ENCODE results near the gene PTPRN2. TPM values are rescaled to one million over a fixed set of nuclear protein-coding genes. Genes with fewer than 3 reads are reported as not detected.
"Not testable (repeated sequence)": the region's sequence is repeated elsewhere in the genome, so short reads cannot be mapped to it uniquely, and the experiment has no call there.

The PTPRN2 gene
- polyA plus RNA-seq, 3 donors = 6.8 to 7.9 (median 7.2) TPM

DNA sequence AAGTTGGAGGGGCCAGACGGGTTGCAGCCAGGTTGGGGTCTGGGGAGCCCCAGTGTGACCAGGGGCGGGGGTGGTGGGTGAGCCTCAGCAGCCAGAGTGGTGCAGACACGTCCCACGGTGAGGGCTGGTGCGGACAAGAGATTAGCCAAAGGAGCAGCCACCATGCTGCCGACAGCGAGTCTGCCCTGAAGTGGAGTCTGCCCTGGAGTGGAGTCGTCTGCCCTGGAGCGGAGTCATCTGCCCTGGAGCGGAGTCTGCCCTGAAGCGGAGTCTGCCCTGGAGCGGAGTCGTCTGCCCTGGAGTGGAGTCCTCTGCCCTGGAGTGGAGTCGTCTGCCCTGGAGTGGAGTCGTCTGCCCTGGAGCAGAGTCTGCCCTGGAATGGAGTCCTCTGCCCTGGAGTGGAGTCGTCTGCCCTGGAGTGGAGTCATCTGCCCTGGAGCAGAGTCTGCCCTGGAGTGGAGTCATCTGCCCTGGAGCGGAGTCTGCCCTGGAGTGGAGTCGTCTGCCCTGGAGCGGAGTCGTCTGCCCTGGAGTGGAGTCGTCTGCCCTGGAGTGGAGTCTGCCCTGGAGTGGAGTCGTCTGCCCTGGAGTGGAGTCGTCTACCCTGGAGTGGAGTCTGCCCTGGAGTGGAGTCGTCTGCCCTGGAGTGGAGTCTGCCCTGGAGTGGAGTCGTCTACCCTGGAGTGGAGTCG is 64.3 kb downstream of the PTPRN2 start:
- not testable (repeated sequence) for DNase-seq (ENCODE audit: low read depth in 3 of 3, low spot score in 2 of 3)

DNA sequence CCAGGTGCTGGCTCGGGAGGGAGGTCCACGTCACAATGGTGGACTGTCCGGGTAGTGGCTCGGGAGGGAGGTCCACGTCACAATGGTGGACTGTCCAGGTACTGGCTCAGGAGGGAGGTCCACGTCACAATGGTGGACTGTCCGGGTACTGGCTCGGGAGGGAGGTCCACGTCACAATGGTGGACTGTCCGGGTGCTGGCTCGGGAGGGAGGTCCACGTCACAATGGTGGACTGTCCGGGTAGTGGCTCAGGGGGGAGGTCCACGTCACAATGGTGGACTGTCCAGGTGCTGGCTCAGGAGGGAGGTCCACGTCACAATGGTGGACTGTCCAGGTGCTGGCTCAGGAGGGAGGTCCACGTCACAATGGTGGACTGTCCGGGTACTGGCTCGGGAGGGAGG is 65.8 kb downstream of the PTPRN2 start:
- not testable (repeated sequence) for DNase-seq (ENCODE audit: low read depth in 3 of 3, low spot score in 2 of 3)

DNA sequence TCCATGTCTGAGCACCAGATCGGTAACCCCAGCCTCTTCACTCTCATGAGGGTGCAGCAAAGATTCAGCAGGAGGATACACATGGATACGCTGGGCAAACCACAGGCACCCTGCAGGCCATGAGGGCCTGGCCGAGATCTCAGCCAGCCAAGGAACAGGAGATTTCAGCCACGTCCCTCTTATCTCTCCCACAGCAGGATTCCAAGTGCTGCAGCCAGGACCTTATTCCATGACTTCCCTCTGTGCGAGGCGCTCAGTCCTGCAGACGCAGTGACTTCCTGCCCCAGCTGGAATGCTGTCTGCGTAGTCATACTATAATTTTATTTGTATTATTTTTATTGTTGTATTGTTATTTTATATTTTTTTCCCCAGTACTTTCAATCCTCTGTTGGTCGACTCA is 66.8 kb downstream of the PTPRN2 start:
- DNase-seq (ENCODE audit: low read depth in 3 of 3, low spot score in 2 of 3) = no peak

- DNase-seq (ENCODE audit: low read depth in 3 of 3, low spot score in 2 of 3) = no peak
Measured at GRCh38 chr7:158519633-158520174, 67.9 kb downstream of the PTPRN2 start.

DNA sequence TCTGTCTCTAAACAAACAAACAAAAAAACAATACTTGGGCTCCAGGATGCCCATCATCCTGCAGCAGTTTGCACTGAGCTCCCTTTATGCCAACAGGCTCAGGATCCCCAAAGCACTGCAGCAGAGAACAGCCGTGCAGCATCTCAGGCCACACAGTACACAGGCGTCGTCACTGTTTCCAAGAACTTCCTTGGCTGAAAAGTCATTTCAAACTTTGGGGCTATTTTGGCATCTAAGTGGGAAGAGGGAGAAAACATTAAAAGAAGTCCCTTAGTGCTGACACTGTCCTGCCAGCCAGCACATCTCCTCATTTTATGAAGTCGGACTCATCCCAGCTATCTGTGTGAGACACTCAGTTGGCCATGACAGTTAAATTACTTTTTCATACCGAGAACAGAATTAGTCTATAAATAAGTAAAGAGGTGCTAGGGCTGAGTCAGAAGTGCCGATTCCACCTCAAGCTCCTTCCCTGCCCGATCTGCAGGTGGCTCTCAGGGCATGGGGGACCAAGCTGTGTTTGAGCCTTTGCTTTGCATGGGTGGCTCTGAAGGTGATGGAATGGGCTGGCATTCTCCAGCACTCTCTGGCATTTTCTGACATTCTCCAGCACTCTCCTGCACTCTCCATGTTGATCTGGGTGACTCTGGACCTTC is 68.5 kb downstream of the PTPRN2 start:
- no peak for DNase-seq (ENCODE audit: low read depth in 3 of 3, low spot score in 2 of 3)

GRCh38 chr7:158517571-158517970 is 70.1 kb downstream of the PTPRN2 start:
- no peak for DNase-seq (ENCODE audit: low read depth in 3 of 3, low spot score in 2 of 3)

DNA sequence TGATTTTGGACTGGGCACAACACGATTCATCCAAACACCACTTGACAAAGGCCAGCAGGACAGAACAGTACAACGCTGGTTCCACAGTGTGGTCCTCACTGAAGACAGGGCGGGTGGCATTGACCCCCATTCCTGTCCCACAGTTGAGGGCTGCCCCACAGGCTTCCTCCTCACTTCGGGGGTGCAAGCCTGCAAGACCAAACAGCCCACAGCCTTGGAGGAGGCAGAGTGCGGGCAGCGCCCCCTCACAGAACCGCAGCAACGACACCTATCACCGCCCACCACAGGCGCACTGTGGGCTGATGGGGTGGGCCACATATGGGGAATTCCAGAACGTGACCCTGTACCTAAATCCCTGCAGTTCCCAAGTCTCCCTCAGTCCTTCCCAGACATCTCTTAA is 70.6 kb downstream of the PTPRN2 start:
- DNase-seq (ENCODE audit: low read depth in 3 of 3, low spot score in 2 of 3) = no peak

GRCh38 chr7:158516524-158516923 is 71.1 kb downstream of the PTPRN2 start:
- DNase-seq (ENCODE audit: low read depth in 3 of 3, low spot score in 2 of 3) = no peak

DNA sequence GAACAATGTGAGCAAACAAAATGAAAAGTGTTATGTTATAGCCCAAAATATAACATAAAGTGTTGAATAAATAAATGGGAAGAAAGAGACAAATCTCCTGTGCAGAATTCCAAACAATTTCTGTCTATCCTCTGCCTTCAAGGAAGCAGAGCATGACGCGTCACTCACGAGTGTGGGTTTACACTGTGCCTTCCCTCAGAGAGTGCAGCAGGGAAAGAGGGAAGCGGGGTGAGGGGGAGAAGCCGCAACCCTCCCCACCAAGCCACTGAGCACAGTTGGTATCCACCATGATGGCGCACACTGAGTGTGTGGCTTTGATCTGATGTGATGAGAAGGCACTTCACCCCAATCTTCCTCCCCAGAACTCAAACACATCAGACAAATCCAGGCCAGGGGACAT is 74.8 kb downstream of the PTPRN2 start:
- DNase-seq (ENCODE audit: low read depth in 3 of 3, low spot score in 2 of 3) = no peak

DNA sequence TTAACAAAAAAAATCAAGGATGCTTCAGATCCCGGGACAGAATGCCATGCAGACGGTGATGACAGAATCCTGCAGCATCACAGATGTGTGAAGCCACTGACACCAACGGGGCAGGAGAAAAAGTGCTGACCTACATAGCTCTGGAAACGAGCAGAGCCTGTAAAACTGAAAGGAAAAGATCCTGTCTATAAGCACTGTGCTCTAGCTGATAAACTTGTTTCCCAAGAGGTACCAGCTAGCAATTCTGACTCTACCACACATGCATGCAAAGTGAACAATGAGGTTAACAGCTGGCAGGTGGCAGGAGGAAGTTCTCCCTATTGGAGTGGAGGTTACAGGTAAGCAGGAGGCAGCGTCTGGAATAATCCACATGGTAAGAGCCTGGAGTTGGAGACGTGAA is 75.6 kb downstream of the PTPRN2 start:
- DNase-seq (ENCODE audit: low read depth in 3 of 3, low spot score in 2 of 3) = no peak

DNA sequence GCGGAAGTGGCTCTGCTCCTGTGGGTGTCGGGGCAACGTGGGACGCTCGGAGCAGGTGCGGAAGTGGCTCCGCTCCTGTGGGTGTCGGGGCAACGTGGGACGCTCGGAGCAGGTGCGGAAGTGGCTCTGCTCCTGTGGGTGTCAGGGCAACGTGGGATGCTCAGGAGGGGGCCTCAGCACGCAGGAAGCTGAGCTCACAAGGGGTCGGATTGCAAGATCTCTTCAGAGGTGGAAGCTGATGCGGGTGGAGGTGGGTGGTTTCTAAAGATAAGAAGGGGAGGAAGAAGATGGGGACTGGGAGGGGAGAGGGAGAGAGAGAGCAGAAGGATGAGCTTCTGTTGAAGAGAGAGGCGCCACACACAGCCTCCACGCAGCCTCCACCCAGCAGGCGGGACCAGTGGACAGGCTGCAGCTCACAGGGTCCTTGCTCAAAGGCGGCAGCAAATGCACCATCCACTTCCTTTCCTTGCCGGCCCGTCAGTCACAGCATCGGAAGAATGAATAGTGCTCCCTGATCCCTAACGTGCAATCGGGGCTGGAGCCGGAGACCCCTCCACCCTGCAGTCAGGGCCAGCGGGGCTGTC is 78.7 kb downstream of the PTPRN2 start:
- no peak for DNase-seq (ENCODE audit: low read depth in 3 of 3, low spot score in 2 of 3)

- not testable (repeated sequence) for DNase-seq (ENCODE audit: low read depth in 3 of 3, low spot score in 2 of 3)
Measured at GRCh38 chr7:158508321-158508720, 79.3 kb downstream of the PTPRN2 start.

DNA sequence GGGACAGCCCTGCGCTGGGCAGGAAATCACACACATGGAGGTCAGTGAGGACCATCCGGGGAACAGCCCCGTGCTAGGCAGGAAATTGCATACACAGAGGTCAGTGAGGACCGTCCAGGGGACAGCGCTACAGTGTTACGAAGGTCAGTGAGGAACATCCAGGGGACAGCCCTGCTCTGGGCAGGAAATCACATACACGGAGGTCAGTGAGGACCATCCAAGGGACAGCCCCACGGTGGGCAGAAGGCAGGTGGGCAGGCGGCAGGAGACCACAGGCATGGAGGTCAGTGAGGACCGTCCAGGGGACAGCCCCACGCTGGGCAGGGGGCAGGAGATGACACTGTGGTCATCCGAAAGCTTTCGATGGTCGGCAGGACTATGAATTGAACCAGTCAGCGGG is 79.7 kb downstream of the PTPRN2 start:
- DNase-seq (ENCODE audit: low read depth in 3 of 3, low spot score in 2 of 3) = no peak

DNA sequence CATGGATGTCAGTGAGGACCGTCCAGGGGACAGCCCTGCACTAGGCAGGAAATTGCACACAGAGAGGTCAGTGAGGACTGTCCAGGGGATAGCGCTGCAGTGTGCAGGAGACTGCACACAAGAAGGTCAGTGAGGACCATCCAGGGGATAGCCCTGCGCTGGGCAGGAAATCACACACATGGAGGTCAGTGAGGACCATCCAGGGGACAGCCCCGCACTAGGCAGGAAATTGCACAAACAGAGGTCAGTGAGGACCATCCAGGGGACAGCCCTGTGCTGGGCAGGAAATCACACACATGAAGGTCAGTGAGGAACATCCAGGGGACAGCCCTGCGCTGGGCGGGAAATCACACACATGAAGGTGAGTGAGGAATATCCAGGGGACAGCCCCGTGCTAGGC is 80.4 kb downstream of the PTPRN2 start:
- not testable (repeated sequence) for DNase-seq (ENCODE audit: low read depth in 3 of 3, low spot score in 2 of 3)

DNA sequence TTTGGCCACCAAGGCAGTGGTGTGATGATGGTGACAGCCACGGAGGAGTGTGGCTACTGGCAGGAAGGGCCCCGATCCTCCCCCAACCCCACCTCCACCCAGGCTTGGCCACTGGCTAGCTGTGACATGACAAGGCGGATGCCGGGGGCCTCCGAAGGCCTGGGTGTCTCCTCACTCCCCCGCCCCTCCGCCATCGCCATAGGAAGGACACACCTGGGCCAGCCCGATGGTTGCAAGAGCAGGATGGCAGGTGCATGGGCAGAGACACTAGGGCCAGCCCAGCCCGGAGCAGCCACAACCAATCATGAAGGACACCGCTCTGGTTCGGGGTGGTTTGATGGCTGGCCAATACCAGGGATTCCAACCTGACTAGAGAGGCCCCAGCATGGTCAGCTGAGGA is 81.0 kb downstream of the PTPRN2 start:
- DNase-seq (ENCODE audit: low read depth in 3 of 3, low spot score in 2 of 3) = no peak

- DNase-seq (ENCODE audit: low read depth in 3 of 3, low spot score in 2 of 3) = no peak
Measured at GRCh38 chr7:158505683-158506082, 81.9 kb downstream of the PTPRN2 start.

DNA sequence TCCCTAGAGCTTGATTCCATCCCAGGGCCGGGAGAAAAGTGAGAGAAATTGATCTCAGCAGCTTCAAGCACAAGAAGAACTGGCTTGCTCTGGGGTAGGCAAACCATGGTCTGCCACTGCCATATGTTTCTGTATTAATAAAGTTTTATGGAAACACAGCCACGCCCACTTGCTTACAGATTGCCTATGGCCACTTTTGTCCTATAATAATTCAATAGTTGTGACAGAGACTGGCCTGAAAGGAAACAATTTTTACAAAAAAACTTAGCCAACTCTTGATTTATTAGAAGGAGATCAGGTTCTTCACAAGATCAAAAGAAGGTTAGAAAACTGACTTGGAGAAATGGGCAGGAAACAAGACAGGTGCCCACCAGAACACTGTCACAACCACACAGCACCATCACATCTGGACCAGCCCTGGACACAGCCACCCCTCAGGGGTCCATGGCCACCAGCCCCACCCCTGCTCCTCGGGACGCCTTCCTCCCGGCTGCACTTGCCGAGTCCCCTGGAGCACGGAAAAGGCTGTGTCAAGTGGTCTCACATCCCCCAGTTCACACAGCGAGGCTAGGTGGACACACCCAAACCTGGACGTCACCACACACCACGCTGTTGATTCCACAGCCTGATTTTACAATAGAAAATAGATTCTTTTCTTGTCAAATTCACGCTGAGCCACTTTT is 85.4 kb downstream of the PTPRN2 start:
- DNase-seq (ENCODE audit: low read depth in 3 of 3, low spot score in 2 of 3) = no peak

DNA sequence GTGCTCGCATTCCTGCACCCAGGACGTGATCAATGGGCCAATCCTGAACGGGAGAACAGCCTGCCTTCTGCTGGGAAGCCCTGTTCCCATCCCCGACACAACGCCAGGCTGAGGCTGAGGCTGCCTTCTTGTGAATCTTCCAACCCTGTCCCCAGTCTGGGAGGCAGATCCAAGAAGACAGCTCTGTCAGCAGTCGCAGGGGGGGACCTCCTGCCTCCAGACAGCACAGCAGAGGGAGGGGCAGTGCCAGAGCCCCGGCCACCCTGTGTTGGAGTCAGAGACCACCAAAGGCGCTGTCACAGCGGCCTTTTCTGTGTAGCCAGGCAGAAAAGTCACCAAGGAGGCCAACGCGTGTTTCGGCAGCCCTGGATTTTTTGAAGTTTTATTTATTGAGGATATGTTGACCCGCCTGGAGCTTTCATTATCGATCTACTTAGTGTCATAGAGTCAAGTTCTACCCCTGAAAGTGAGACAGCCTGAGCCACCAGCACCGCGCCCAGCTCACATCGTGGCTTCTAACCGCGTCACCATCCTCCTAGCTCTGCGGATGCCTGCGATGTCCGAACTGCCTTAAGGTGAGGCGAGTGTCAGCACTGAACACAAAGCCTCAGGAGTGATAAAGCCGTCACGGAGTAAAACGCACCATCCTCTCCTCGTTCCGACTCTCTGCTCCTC is 86.1 kb downstream of the PTPRN2 start:
- no peak for DNase-seq (ENCODE audit: low read depth in 3 of 3, low spot score in 2 of 3)

GRCh38 chr7:158500651-158501052 is 87.0 kb downstream of the PTPRN2 start:
- no peak for DNase-seq (ENCODE audit: low read depth in 3 of 3, low spot score in 2 of 3)

DNA sequence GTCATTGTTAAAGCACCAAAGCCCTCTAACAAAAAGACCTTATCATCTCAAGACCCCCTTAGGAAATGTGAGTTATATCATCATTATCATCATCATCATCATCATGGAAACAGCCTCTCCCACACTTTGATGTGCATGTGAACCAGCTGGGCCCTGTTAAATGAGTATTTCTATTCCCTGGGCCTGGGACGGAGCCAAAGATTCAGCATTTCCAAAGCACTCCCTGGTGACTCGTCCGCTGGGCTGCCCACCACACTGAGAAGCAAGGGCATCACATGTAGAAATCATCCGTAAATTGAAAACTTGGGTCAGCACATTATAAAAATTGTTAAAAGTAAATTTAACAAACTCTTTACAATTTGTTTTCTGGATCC is 88.6 kb downstream of the PTPRN2 start:
- no peak for DNase-seq (ENCODE audit: low read depth in 3 of 3, low spot score in 2 of 3)

Data from right renal cortex interstitium (tissue), 3 donors.